SK-N-SH treated with all-trans-retinoic acid at 6 μM for 48 hours (cell line): ENCODE data around the gene SLC25A25.

Experiments
- OSR1 ChIP-seq: fragments of 250-450 bp; sonication (Bioruptor Pico); IDR thresholded peaks from 2 replicates; pipeline ENCODE4 v1.8.0; 2022; ENCODE audit warnings: moderate library complexity, mild to moderate bottlenecking, inconsistent platforms
- PPARA ChIP-seq: fragments of 250-450 bp; sonication (Bioruptor Pico); IDR thresholded peaks from 2 replicates; pipeline ENCODE4 v1.5.0; 2020; ENCODE audit warnings: mild to moderate bottlenecking, borderline replicate concordance
- RARB ChIP-seq: fragments of 250-450 bp; sonication (Bioruptor Pico); IDR thresholded peaks from 2 replicates; pipeline ENCODE4 v1.8.0; 2021; ENCODE audit warnings: mild to moderate bottlenecking, moderate library complexity
- TCF4 ChIP-seq: fragments of 250-450 bp; sonication (Bioruptor Pico); IDR thresholded peaks from 2 replicates; pipeline ENCODE4 v1.8.0; 2021; ENCODE audit warnings: mild to moderate bottlenecking, moderate library complexity, borderline replicate concordance
- ZFP30 ChIP-seq: fragments of 450-650 bp; formaldehyde crosslinking; IDR thresholded peaks from 2 replicates; pipeline ENCODE4 v1.5.0; 2022; ENCODE audit warnings: mild to moderate bottlenecking, moderate library complexity
- ZNF565 ChIP-seq: fragments of 450-650 bp; formaldehyde crosslinking; conservative IDR thresholded peaks from 2 replicates; pipeline ENCODE4 v1.5.0; 2020; ENCODE audit warnings: low read depth, mild to moderate bottlenecking, moderate library complexity
- ZNF8 ChIP-seq: fragments of 450-650 bp; formaldehyde crosslinking; IDR thresholded peaks from 2 replicates; pipeline ENCODE4 v1.5.0; 2020; ENCODE audit warnings: mild to moderate bottlenecking, moderate library complexity

DNA sequence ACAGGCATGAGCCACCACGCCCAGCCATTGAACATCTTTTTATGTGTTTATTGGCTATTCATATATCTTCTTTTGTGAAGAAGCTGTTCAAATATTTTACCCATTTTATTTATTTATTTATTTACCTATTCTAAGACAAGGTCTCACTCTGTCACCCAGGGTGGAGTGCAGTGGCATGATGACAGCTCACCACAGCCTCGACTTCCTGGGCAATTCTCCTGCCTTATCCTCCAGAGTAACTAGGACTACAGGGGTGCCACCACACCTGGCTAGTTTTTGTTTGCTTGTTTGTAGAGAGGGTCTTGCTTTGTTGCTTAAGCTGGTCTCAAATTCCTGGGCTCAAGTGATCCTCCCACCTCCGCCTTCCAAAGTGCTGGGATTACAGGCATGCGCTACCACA is 34.4 kb upstream of the SLC25A25 start:
- TF ChIP-seq ZNF565, result no peak
- TF ChIP-seq TCF4 (CRISPR knock-in tag), result no peak
- TF ChIP-seq ZFP30 (CRISPR knock-in tag), result no peak
- TF ChIP-seq RARB (CRISPR knock-in tag), result no peak
- no peak for TF ChIP-seq OSR1 (CRISPR knock-in tag)
- no peak for TF ChIP-seq PPARA
- no peak for TF ChIP-seq ZNF8
